Measurements from ENCODE around the gene TRAF3IP3.

The TRAF3IP3 gene

GRCh38 chr1:209769171-209769904, 13.5 kb downstream of the TRAF3IP3 start:
- peak; percentile 97 for DNase-seq (ENCODE audit: low read depth, low spot score)
- no peak for TF ChIP-seq CTCF (IDR thresholded peaks at IDR 0.05; ENCODE audit: low read depth, low read length)
- in situ Hi-C loops (cut with HindIII; ENCODE audit: low sequenced_read_pairs), result no loop called here
- no peak overlapping the region for H3K4me3 ChIP-seq (ENCODE audit: low read depth, low read length)

- peak; percentile 40 for DNase-seq (ENCODE audit: low read depth, low spot score)
- no peak overlapping the region for H3K4me3 ChIP-seq (ENCODE audit: low read depth, low read length)
- no peak for TF ChIP-seq CTCF (IDR thresholded peaks at IDR 0.05; ENCODE audit: low read depth, low read length)
Measured at GRCh38 chr1:209769971-209770370, 14.1 kb downstream of the TRAF3IP3 start.

GRCh38 chr1:209770636-209771415, 15.0 kb downstream of the TRAF3IP3 start:
- in situ Hi-C loops (cut with HindIII; ENCODE audit: low sequenced_read_pairs), result no loop called here
- DNase-seq (ENCODE audit: low read depth, low spot score), result no peak
- no peak for TF ChIP-seq CTCF (IDR thresholded peaks at IDR 0.05; ENCODE audit: low read depth, low read length)

More at GRCh38 chr1:209769971-209770370, 14.1 kb downstream of the TRAF3IP3 start:
- in situ Hi-C loops (cut with HindIII; ENCODE audit: low sequenced_read_pairs), result no loop called here

GRCh38 chr1:209772126-209772525, 16.3 kb downstream of the TRAF3IP3 start:
- in situ Hi-C loops (cut with HindIII; ENCODE audit: low sequenced_read_pairs), result no loop called here
- no peak overlapping the region for H3K4me3 ChIP-seq (ENCODE audit: low read depth, low read length)
- no peak for TF ChIP-seq CTCF (IDR thresholded peaks at IDR 0.05; ENCODE audit: low read depth, low read length)
- DNase-seq (ENCODE audit: low read depth, low spot score), result no peak

More at GRCh38 chr1:209770636-209771415, 15.0 kb downstream of the TRAF3IP3 start:
- no peak overlapping the region for H3K4me3 ChIP-seq (ENCODE audit: low read depth, low read length)

GRCh38 chr1:209774592-209774991, 18.7 kb downstream of the TRAF3IP3 start:
- H3K4me3 ChIP-seq (ENCODE audit: low read depth, low read length), result no peak overlapping the region
- no peak for DNase-seq (ENCODE audit: low read depth, low spot score)
- no peak for TF ChIP-seq CTCF (IDR thresholded peaks at IDR 0.05; ENCODE audit: low read depth, low read length)
- in situ Hi-C loops (cut with HindIII; ENCODE audit: low sequenced_read_pairs), result no loop called here

- in situ Hi-C loops (cut with HindIII; ENCODE audit: low sequenced_read_pairs), result no loop called here
- DNase-seq (ENCODE audit: low read depth, low spot score), result no peak
Measured at GRCh38 chr1:209775678-209776077, 19.8 kb downstream of the TRAF3IP3 start.

More at GRCh38 chr1:209775678-209776077, 19.8 kb downstream of the TRAF3IP3 start:
- no peak overlapping the region for H3K4me3 ChIP-seq (ENCODE audit: low read depth, low read length)
- TF ChIP-seq CTCF (IDR thresholded peaks at IDR 0.05; ENCODE audit: low read depth, low read length), result no peak
